IMR-90 (cell line): ENCODE measurements around the gene TFAP2C. TPM values are rescaled to one million over a fixed set of nuclear protein-coding genes. Genes with fewer than 3 reads are reported as not detected.

Experiments used
- ATAC-seq: fragments of 200-7000 bp; cut with Tn5 transposase; 2 replicates; pipeline ENCODE4 v1.9.1; 2020; ENCODE audit warnings: low read depth, mild to moderate bottlenecking, moderate library complexity
- BruUV-seq: library from RNA; stranded (reverse); fragments of 400-500 nt; replicated peaks from 2 replicates; lab custom pipeline; 2021; lab: Mats Ljungman, UMichigan
- CTCF ChIA-PET: fragments of 300-600 bp; formaldehyde crosslinking; extraction: SDS; loops from one replicate; lab custom pipeline; 2021; ENCODE audit warnings: antibody characterized with exemption; lab: Yijun Ruan, JAX
- POLR2A ChIA-PET: fragments of 300-600 bp; sonication (Branson Sonifier 250); formaldehyde crosslinking; loops from one replicate; lab custom pipeline; 2022; ENCODE audit warnings: antibody characterized with exemption; ENCODE audit not compliant: unreplicated experiment; lab: Charles Lee
- DNase-seq: peaks from one replicate; pipeline ENCODE4 v3.0.0; 2013
- H2AFZ ChIP-seq: replicated peaks from 2 replicates; pipeline ENCODE3; 2013; ENCODE audit warnings: low read length, mild to moderate bottlenecking; ENCODE audit not compliant: poor library complexity
- H2AK5ac ChIP-seq: 2 replicates; pipeline ENCODE4 v1.6.1; 2013; ENCODE audit warnings: low read depth, low read length, inconsistent platforms
- H2AK9ac ChIP-seq: replicated peaks from 2 replicates; pipeline ENCODE3; 2013; ENCODE audit warnings: mild to moderate bottlenecking, low read depth, low read length, moderate library complexity; ENCODE audit not compliant: poor library complexity
- H2BK120ac ChIP-seq: 2 replicates; pipeline ENCODE4 v1.6.1; 2013; ENCODE audit warnings: low read depth, low read length, inconsistent platforms
- H2BK15ac ChIP-seq: 3 replicates; pipeline ENCODE4 v1.6.1; 2013; ENCODE audit warnings: low read depth, low read length, inconsistent platforms
- H2BK20ac ChIP-seq: 2 replicates; pipeline ENCODE4 v1.6.1; 2013; ENCODE audit warnings: low read depth, mild to moderate bottlenecking, inconsistent platforms, low read length, moderate library complexity
- H2BK5ac ChIP-seq: 2 replicates; pipeline ENCODE4 v1.6.1; 2013; ENCODE audit warnings: mild to moderate bottlenecking, low read depth, low read length, inconsistent platforms; ENCODE audit not compliant: poor library complexity, severe bottlenecking
- H3K14ac ChIP-seq: replicated peaks from 2 replicates; pipeline ENCODE4 v1.6.1; 2013; ENCODE audit warnings: low read depth, low read length, inconsistent platforms
- H3K18ac ChIP-seq: 2 replicates; pipeline ENCODE4 v1.6.1; 2013; ENCODE audit warnings: low read depth, low read length, control low read depth
- H3K23ac ChIP-seq: 2 replicates; pipeline ENCODE4 v1.6.1; 2013; ENCODE audit warnings: low read depth, low read length, inconsistent platforms
- H3K27ac ChIP-seq: 2 replicates; pipeline ENCODE4 v1.5.1; 2013; ENCODE audit warnings: mild to moderate bottlenecking, control low read depth, low read length; ENCODE audit not compliant: insufficient read depth
- H3K27me3 ChIP-seq: 2 replicates; pipeline ENCODE4 v1.6.1; 2013; ENCODE audit warnings: low read length; ENCODE audit not compliant: control insufficient read depth, insufficient read depth
- H3K36me3 ChIP-seq: 2 replicates; pipeline ENCODE4 v1.6.1; 2013; ENCODE audit warnings: low read length, mixed read lengths; ENCODE audit not compliant: control insufficient read depth, insufficient read depth
- H3K4ac ChIP-seq: 2 replicates; pipeline ENCODE4 v1.6.1; 2013; ENCODE audit warnings: low read depth, low read length, inconsistent platforms
- H3K4me1 ChIP-seq: 2 replicates; pipeline ENCODE4 v1.6.1; 2013; ENCODE audit warnings: low read length, mixed read lengths; ENCODE audit not compliant: control insufficient read depth, insufficient read depth
- H3K4me2 ChIP-seq: 2 replicates; pipeline ENCODE4 v1.6.1; 2013; ENCODE audit warnings: low read depth, mild to moderate bottlenecking, control low read depth, low read length, moderate library complexity
- H3K4me3 ChIP-seq: 2 replicates; pipeline ENCODE4 v1.5.1; 2013; ENCODE audit warnings: low read depth, mild to moderate bottlenecking, control low read depth, low read length, moderate library complexity; ENCODE audit not compliant: insufficient read depth
- H3K56ac ChIP-seq: 2 replicates; pipeline ENCODE4 v1.6.1; 2013; ENCODE audit warnings: low read length, inconsistent platforms; ENCODE audit not compliant: insufficient read depth; ENCODE audit errors: extremely low read depth
- H3K79me1 ChIP-seq, 2 experiments: 2 replicates each; pipeline ENCODE4 v1.6.1; 2013; ENCODE audit warnings: low read length in 2 of 2, inconsistent platforms in 1 of 2, low read depth in 1 of 2
- H3K9ac ChIP-seq: 2 replicates; pipeline ENCODE4 v1.6.1; 2013; ENCODE audit warnings: low read depth, low read length, control low read depth
- H3K9me1 ChIP-seq: 2 replicates; pipeline ENCODE4 v1.6.1; 2013; ENCODE audit warnings: low read length, inconsistent platforms; ENCODE audit not compliant: insufficient read depth
- H3K9me3 ChIP-seq: 2 replicates; pipeline ENCODE4 v1.6.1; 2013; ENCODE audit warnings: low read length; ENCODE audit not compliant: control insufficient read depth, insufficient read depth
- H4K20me1 ChIP-seq: 2 replicates; pipeline ENCODE4 v1.6.1; 2013; ENCODE audit warnings: low read length, inconsistent platforms; ENCODE audit not compliant: insufficient read depth
- H4K5ac ChIP-seq: 2 replicates; pipeline ENCODE4 v1.6.1; 2013; ENCODE audit warnings: mild to moderate bottlenecking, low read depth, low read length, control low read depth
- H4K8ac ChIP-seq, 2 experiments: 2 replicates each; pipeline ENCODE4 v1.6.1; 2013; ENCODE audit warnings: low read depth in 2 of 2, low read length in 2 of 2, control low read depth in 1 of 2, inconsistent platforms in 1 of 2
- H4K91ac ChIP-seq: 2 replicates; pipeline ENCODE4 v1.6.1; 2013; ENCODE audit warnings: low read depth, low read length, inconsistent platforms; ENCODE audit not compliant: insufficient read depth
- BHLHE40 ChIP-seq: fragments of 150-350 bp; IDR thresholded peaks from 2 replicates; pipeline ENCODE4 v1.6.1; 2016; ENCODE audit warnings: mild to moderate bottlenecking, low read depth, low read length
- CEBPB ChIP-seq: IDR thresholded peaks from 2 replicates; pipeline ENCODE4 v1.6.1; 2012; ENCODE audit warnings: low read depth, low read length, improper control_type of control experiment
- MAZ ChIP-seq: IDR thresholded peaks from 2 replicates; pipeline ENCODE4 v1.6.1; 2012; ENCODE audit warnings: low read depth, mild to moderate bottlenecking, low read length, improper control_type of control experiment, moderate library complexity, borderline replicate concordance
- USF2 ChIP-seq: fragments of 150-350 bp; IDR thresholded peaks from 2 replicates; pipeline ENCODE4 v1.6.1; 2017; ENCODE audit warnings: mild to moderate bottlenecking, antibody characterized with exemption, low read length, low read depth
- WGBS, 2 experiments: methylation state at CpG; one replicate each; pipeline versions ENCODE4 v1.1.5 to v1.1.7; 2013; ENCODE audit warnings: missing lambda C conversion rate in 2 of 2; ENCODE audit not compliant: insufficient read length in 1 of 2; ENCODE audit errors: extremely low coverage in 2 of 2; 5-methylcytosine and 5-hydroxymethylcytosine counted together
- dilution Hi-C: fragments of 300-500 bp; cut with HindIII; formaldehyde crosslinking; loops from one replicate; pipeline ENCODE4 v1.14.3; 2018; ENCODE audit warnings: low sequenced_read_pairs; ENCODE audit not compliant: unreplicated experiment
- in situ Hi-C: fragments of 300-500 bp; cut with MboI; formaldehyde crosslinking; loops from 3 replicates; pipeline ENCODE4 v1.14.3; 2019; ENCODE audit warnings: low sequenced_read_pairs, inconsistent platforms, mixed read lengths
- intact Hi-C: fragments of 100-400 bp; cut with micrococcal nuclease; formaldehyde crosslinking; loops from 2 replicates; pipeline ENCODE4 v1.10.0; 2022
- polyA plus RNA-seq, 3 experiments: library from polyadenylated mRNA; depleted of rRNA; stranded (reverse); fragments of >200 nt; gene quantifications; 2 replicates each; pipeline ENCODE4 v1.2.3, GENCODE V29; 2012; ENCODE audit warnings: low replicate concordance in 1 of 3
- total RNA-seq: library from RNA; depleted of rRNA; stranded (reverse); fragments of >200 nt; gene quantifications from 2 replicates; pipeline ENCODE4 v1.2.3, GENCODE V29; 2012

Gene TFAP2C
- total and polyA plus RNA-seq, 2 of the 4 experiments (the other 2 are of a cell fraction), result under 0.01 to 0.05 TPM

- Histone ChIP-seq H4K20me1 (no peaks in the 10 kb centered on the region), H4K8ac (no peak overlapping the region), H3K23ac (no peak overlapping the region), H2BK120ac (no peak overlapping the region), H3K4me1 (no peaks in the 10 kb centered on the region), H3K4me3 (no peak overlapping the region), H2AK5ac (no peak overlapping the region), H4K91ac (no peak overlapping the region), H3K18ac (no peak overlapping the region), H3K27ac (no peak overlapping the region), H3K79me1 (no peaks in the 10 kb centered on the region), H3K36me3 (no peaks in the 10 kb centered on the region), H3K14ac (no peak overlapping the region), H2BK15ac (no peak overlapping the region), H3K56ac (no peak overlapping the region), H3K4me2 (no peak overlapping the region), H2BK5ac (no peak overlapping the region), H3K9me1 (no peaks in the 10 kb centered on the region), H2AK9ac (no peak overlapping the region), H4K5ac (no peak overlapping the region), H3K27me3 (peaks cover 2% of the 10 kb centered on the region; the same call in 1 of the 2 replicates), H2BK20ac (no peak overlapping the region), H2AFZ (no peak overlapping the region), H3K4ac (no peak overlapping the region), H3K9me3 (no peaks in the 10 kb centered on the region), H3K9ac (no peak overlapping the region)
- ChIA-PET CTCF (no interaction called here), POLR2A (no interaction called here)
- BruUV-seq, result no TSS peak
- DNase-seq (no peak), ATAC-seq (no peak)
- dilution Hi-C loops, result no loop called here
- in situ Hi-C loops, result no loop called here
- intact Hi-C loops, result no loop called here
- no peak for TF ChIP-seq BHLHE40
- no peak for TF ChIP-seq CEBPB
- no peak for TF ChIP-seq USF2
- no peak for TF ChIP-seq MAZ
- 80% methylated on average over 3 of the region's 17 CpGs; no CpG with 5 or more reads in 1 of the 2 experiments for WGBS, 2 experiments
Measured at GRCh38 chr20:56595746-56596475, 33.2 kb upstream of the TFAP2C start.
